ENCODE data around the gene PAPPA. TPM values are rescaled to one million over a fixed set of nuclear protein-coding genes. Genes with fewer than 3 reads are reported as not detected.

PAPPA gene
- total and polyA plus RNA-seq, 9 of the 15 experiments (the other 6 are each of a cell fraction or from before 2014, with no cell fraction given): 0.06 to 0.18 (median 0.11) TPM

DNA sequence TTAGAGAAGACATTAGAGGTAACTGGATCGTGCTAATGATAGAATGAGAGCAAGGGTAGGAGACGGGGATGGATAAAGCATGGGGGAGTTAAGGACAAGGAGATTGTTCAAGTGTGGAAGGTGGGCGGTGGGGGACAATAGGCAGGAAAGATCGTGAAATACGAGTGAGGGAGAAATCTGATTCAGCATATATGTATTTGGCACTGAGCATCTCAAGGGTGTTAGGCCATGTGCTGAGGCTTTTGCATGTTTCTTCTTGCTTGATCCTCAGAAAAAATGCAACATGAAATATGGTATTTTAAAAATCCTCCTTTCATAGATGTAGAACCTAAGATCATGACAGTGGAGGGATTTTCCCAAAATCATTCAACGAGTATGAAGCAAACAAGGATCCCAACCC, 240.5 kb downstream of the PAPPA start (continued):
- TF ChIP-seq KDM4B (IDR thresholded peaks at IDR 0.05; ENCODE audit: borderline replicate concordance in 2 of 2, low read depth in 1 of 2) (no peak), SIX5 (IDR thresholded peaks at IDR 0.05; ENCODE audit: borderline replicate concordance in 1 of 2, insufficient read depth in 1 of 2, low read depth in 1 of 2, low read length in 2 of 2) (no peak), MED1 (CRISPR knock-in tag; IDR thresholded peaks at IDR 0.05; ENCODE audit: borderline replicate concordance) (no peak), SMAD2 (IDR thresholded peaks at IDR 0.05; ENCODE audit: low read depth, low read length) (no peak), KAT8 (IDR thresholded peaks at IDR 0.05; ENCODE audit: low read depth) (no peak), ZNF12 (CRISPR knock-in tag; IDR thresholded peaks at IDR 0.05) (no peak), ILF3 (IDR thresholded peaks at IDR 0.05; ENCODE audit: borderline replicate concordance) (no peak), NFE2L1 (tag; IDR thresholded peaks at IDR 0.05; ENCODE audit: borderline replicate concordance, low read depth) (0 out of 2 replicates have a peak, but pooled peaks have one; percentile 18), KLF13 (tag; IDR thresholded peaks at IDR 0.05; ENCODE audit: borderline replicate concordance, low read depth) (no peak), DMBX1 (CRISPR knock-in tag; IDR thresholded peaks at IDR 0.05; ENCODE audit: borderline replicate concordance) (peak; percentile 83; the same call in 1 of the 2 replicates), NR2C1 (IDR thresholded peaks at IDR 0.05) (no peak), NR2C1 (tag; IDR thresholded peaks at IDR 0.05) (no peak), C11orf30 (IDR thresholded peaks at IDR 0.05; ENCODE audit: low read depth) (peak; percentile 79), SP2 (IDR thresholded peaks at IDR 0.05; ENCODE audit: extremely low read depth, low read depth, low read length, poor library complexity, severe bottlenecking) (no peak), FOXK1 (CRISPR knock-in tag; IDR thresholded peaks at IDR 0.05; ENCODE audit: borderline replicate concordance) (no peak), FOXJ2 (tag; IDR thresholded peaks at IDR 0.05) (no peak), RBM17 (IDR thresholded peaks at IDR 0.05; ENCODE audit: borderline replicate concordance, low read depth, low read length) (no peak), HEY1 (CRISPR knock-in tag; IDR thresholded peaks at IDR 0.05; ENCODE audit: borderline replicate concordance) (no peak)
- TF ChIP-seq, protein P1, sequence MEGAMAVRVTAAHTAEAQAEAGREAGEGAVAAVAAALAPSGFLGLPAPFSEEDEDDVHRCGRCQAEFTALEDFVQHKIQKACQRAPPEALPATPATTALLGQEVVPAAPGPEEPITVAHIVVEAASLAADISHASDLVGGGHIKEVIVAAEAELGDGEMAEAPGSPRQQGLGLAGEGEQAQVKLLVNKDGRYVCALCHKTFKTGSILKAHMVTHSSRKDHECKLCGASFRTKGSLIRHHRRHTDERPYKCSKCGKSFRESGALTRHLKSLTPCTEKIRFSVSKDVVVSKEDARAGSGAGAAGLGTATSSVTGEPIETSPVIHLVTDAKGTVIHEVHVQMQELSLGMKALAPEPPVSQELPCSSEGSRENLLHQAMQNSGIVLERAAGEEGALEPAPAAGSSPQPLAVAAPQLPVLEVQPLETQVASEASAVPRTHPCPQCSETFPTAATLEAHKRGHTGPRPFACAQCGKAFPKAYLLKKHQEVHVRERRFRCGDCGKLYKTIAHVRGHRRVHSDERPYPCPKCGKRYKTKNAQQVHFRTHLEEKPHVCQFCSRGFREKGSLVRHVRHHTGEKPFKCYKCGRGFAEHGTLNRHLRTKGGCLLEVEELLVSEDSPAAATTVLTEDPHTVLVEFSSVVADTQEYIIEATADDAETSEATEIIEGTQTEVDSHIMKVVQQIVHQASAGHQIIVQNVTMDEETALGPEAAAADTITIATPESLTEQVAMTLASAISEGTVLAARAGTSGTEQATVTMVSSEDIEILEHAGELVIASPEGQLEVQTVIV (CRISPR knock-in tag; IDR thresholded peaks at IDR 0.05; ENCODE audit: borderline replicate concordance): no peak
- TF ChIP-seq, protein P2, sequence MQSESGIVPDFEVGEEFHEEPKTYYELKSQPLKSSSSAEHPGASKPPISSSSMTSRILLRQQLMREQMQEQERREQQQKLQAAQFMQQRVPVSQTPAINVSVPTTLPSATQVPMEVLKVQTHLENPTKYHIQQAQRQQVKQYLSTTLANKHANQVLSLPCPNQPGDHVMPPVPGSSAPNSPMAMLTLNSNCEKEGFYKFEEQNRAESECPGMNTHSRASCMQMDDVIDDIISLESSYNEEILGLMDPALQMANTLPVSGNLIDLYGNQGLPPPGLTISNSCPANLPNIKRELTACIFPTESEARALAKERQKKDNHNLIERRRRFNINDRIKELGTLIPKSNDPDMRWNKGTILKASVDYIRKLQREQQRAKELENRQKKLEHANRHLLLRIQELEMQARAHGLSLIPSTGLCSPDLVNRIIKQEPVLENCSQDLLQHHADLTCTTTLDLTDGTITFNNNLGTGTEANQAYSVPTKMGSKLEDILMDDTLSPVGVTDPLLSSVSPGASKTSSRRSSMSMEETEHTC (IDR thresholded peaks at IDR 0.05): no peak
- TF ChIP-seq, protein P3, sequence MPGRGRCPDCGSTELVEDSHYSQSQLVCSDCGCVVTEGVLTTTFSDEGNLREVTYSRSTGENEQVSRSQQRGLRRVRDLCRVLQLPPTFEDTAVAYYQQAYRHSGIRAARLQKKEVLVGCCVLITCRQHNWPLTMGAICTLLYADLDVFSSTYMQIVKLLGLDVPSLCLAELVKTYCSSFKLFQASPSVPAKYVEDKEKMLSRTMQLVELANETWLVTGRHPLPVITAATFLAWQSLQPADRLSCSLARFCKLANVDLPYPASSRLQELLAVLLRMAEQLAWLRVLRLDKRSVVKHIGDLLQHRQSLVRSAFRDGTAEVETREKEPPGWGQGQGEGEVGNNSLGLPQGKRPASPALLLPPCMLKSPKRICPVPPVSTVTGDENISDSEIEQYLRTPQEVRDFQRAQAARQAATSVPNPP (IDR thresholded peaks at IDR 0.05; ENCODE audit: borderline replicate concordance, insufficient read depth, insufficient read length): no peak
- TF ChIP-seq, protein P4, sequence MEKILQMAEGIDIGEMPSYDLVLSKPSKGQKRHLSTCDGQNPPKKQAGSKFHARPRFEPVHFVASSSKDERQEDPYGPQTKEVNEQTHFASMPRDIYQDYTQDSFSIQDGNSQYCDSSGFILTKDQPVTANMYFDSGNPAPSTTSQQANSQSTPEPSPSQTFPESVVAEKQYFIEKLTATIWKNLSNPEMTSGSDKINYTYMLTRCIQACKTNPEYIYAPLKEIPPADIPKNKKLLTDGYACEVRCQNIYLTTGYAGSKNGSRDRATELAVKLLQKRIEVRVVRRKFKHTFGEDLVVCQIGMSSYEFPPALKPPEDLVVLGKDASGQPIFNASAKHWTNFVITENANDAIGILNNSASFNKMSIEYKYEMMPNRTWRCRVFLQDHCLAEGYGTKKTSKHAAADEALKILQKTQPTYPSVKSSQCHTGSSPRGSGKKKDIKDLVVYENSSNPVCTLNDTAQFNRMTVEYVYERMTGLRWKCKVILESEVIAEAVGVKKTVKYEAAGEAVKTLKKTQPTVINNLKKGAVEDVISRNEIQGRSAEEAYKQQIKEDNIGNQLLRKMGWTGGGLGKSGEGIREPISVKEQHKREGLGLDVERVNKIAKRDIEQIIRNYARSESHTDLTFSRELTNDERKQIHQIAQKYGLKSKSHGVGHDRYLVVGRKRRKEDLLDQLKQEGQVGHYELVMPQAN (IDR thresholded peaks at IDR 0.05; ENCODE audit: borderline replicate concordance): no peak
